HCT116 (cell line): Measurements from ENCODE around the gene INPP5B. TPM values are rescaled to one million over a fixed set of nuclear protein-coding genes. Genes with fewer than 3 reads are reported as not detected.

ENCODE experiments used
- ATAC-seq: fragments of 200-7000 bp; cut with Tn5 transposase; 2 replicates; pipeline ENCODE4 v1.9.1; 2020; ENCODE audit warnings: mild to moderate bottlenecking, moderate library complexity
- BruUV-seq: library from RNA; stranded (reverse); fragments of 400-500 nt; replicated peaks from 2 replicates; lab custom pipeline; 2021; lab: Mats Ljungman, UMichigan
- CTCF ChIA-PET: fragments of 300-600 bp; sonication (Branson Sonifier 250); formaldehyde crosslinking; loops from one replicate; lab custom pipeline; 2021; ENCODE audit warnings: antibody characterized with exemption; lab: Charles Lee
- POLR2A ChIA-PET: fragments of 300-600, 350-600 bp; sonication (Branson Sonifier 250); formaldehyde crosslinking; loops from one replicate; lab custom pipeline; 2021; ENCODE audit warnings: antibody characterized with exemption; lab: Charles Lee
- RAD21 ChIA-PET, 2 experiments: fragments of 300-600 bp; sonication (Branson Sonifier 250); formaldehyde crosslinking; loops; one replicate each; lab custom pipeline; 2023; ENCODE audit warnings: low total read pairs in 2 of 2; ENCODE audit not compliant: uncharacterized antibody in 2 of 2, unreplicated experiment in 2 of 2, low non-redundant PET in 1 of 2; lab: Charles Lee
- DNase-seq: peaks from one replicate; pipeline ENCODE4 v3.0.0-alpha.2; 2010; ENCODE audit warnings: low read depth, low spot score
- H2AFZ ChIP-seq: fragments of 200-600 bp; shearing (Covaris generic), sonication (generic); 2 replicates; pipeline ENCODE4 v1.6.1; 2017; ENCODE audit warnings: low read depth, mixed run types, mixed read lengths, antibody characterized with exemption, low read length; ENCODE audit not compliant: poor library complexity, severe bottlenecking
- H3K27ac ChIP-seq: 2 replicates; pipeline ENCODE4 v1.5.1; 2012; ENCODE audit warnings: low read depth, low read length
- H3K27me3 ChIP-seq: fragments of 200-600 bp; sonication (generic); 2 replicates; pipeline ENCODE4 v1.6.1; 2016; ENCODE audit warnings: mixed run types, low read length, mixed read lengths; ENCODE audit not compliant: insufficient read depth
- H3K36me3 ChIP-seq, 2 experiments: fragments of 200-500 bp in 1 of 2; fragments of 200-600 bp in 1 of 2; sonication (Bioruptor generic) in 1 of 2; sonication (generic) in 1 of 2; 2 replicates each; pipeline versions ENCODE4 v1.5.1 to v1.6.1; 2014 to 2016; ENCODE audit warnings: low read length in 2 of 2, inconsistent platforms in 1 of 2, mixed read lengths in 1 of 2, mixed run types in 1 of 2; ENCODE audit not compliant: insufficient read depth in 2 of 2, control insufficient read depth in 1 of 2
- H3K4me1 ChIP-seq, 2 experiments: fragments of 200-600 bp in 1 of 2; sonication (generic) in 1 of 2; 2 replicates each; pipeline versions ENCODE4 v1.5.1 to v1.6.1; 2012 to 2017; ENCODE audit warnings: low read length in 2 of 2, inconsistent platforms in 1 of 2, mild to moderate bottlenecking in 1 of 2, mixed read lengths in 1 of 2, mixed run types in 1 of 2, moderate library complexity in 1 of 2; ENCODE audit not compliant: insufficient read depth in 2 of 2, control insufficient read depth in 1 of 2
- H3K4me2 ChIP-seq: fragments of 200-600 bp; sonication (generic); 2 replicates; pipeline ENCODE4 v1.6.1; 2017; ENCODE audit warnings: mixed run types, low read length, mixed read lengths
- H3K4me3 ChIP-seq, 2 experiments: fragments of 200-600 bp in 1 of 2; sonication (generic) in 1 of 2; replicated peaks in 1 of 2; 2 replicates each; pipeline ENCODE4 v1.5.1; 2011 to 2016; ENCODE audit warnings: low read length in 2 of 2, control low read depth in 1 of 2, low read depth in 1 of 2, mild to moderate bottlenecking in 1 of 2, mixed read lengths in 1 of 2, mixed run types in 1 of 2
- H3K79me2 ChIP-seq: fragments of 200-600 bp; sonication (generic); 2 replicates; pipeline ENCODE4 v1.6.1; 2017; ENCODE audit warnings: mild to moderate bottlenecking, mixed run types, low read length, moderate library complexity, mixed read lengths; ENCODE audit not compliant: insufficient read depth
- H3K9ac ChIP-seq: fragments of 200-600 bp; sonication (generic); 2 replicates; pipeline ENCODE4 v1.6.1; 2016; ENCODE audit warnings: low read length, mixed read lengths
- H3K9me2 ChIP-seq: fragments of 200-600 bp; sonication (generic), shearing (Covaris generic); 2 replicates; pipeline ENCODE4 v1.6.1; 2017; ENCODE audit warnings: mixed run types, mild to moderate bottlenecking, moderate library complexity; ENCODE audit not compliant: insufficient read depth
- H3K9me3 ChIP-seq, 2 experiments: fragments of 200-500 bp in 1 of 2; fragments of 200-600 bp in 1 of 2; sonication (Bioruptor generic) in 1 of 2; sonication (generic) in 1 of 2; 2 replicates each; pipeline ENCODE4 v1.6.1; 2014 to 2017; ENCODE audit warnings: low read length in 2 of 2, mixed read lengths in 2 of 2, inconsistent platforms in 1 of 2, low read depth in 1 of 2, mild to moderate bottlenecking in 1 of 2, mixed run types in 1 of 2, moderate library complexity in 1 of 2; ENCODE audit not compliant: control insufficient read depth in 1 of 2, insufficient read depth in 1 of 2
- H4K20me1 ChIP-seq: fragments of 200-600 bp; sonication (generic), shearing (Covaris generic); 2 replicates; pipeline ENCODE4 v1.6.1; 2017; ENCODE audit warnings: mixed run types, mild to moderate bottlenecking, moderate library complexity; ENCODE audit not compliant: insufficient read depth
- ATF3 ChIP-seq: IDR thresholded peaks from 2 replicates; pipeline ENCODE4 v1.6.1; 2012
- EGR1 ChIP-seq: IDR thresholded peaks from 2 replicates; pipeline ENCODE4 v1.6.1; 2012; ENCODE audit warnings: low read depth
- EZH2 ChIP-seq: fragments of 200-600 bp; sonication (generic); IDR thresholded peaks from 2 replicates; pipeline ENCODE4 v1.6.1; 2017; ENCODE audit warnings: antibody characterized with exemption, mixed run types
- EZH2phosphoT487 ChIP-seq: fragments of 200-600 bp; IDR thresholded peaks from 2 replicates; pipeline ENCODE4 v1.6.1; 2018; ENCODE audit warnings: antibody characterized with exemption, borderline replicate concordance
- JUND ChIP-seq: IDR thresholded peaks from 2 replicates; pipeline ENCODE4 v1.6.1; 2012
- POLR2A ChIP-seq: IDR thresholded peaks from 2 replicates; pipeline ENCODE4 v1.7.0; 2011; ENCODE audit warnings: borderline replicate concordance; ENCODE audit not compliant: insufficient read depth, insufficient read length; ENCODE audit errors: extremely low read depth
- RAD21 ChIP-seq: IDR thresholded peaks from 2 replicates; pipeline ENCODE4 v1.6.1; 2012; ENCODE audit warnings: low read depth, mild to moderate bottlenecking
- SP1 ChIP-seq: IDR thresholded peaks from 2 replicates; pipeline ENCODE4 v1.6.1; 2012; ENCODE audit warnings: low read depth
- SRF ChIP-seq: IDR thresholded peaks from 2 replicates; pipeline ENCODE4 v1.6.1; 2012; ENCODE audit warnings: low read depth
- YY1 ChIP-seq: IDR thresholded peaks from 2 replicates; pipeline ENCODE4 v1.6.1; 2011; ENCODE audit warnings: low read length, low read depth, moderate library complexity, mild to moderate bottlenecking; ENCODE audit not compliant: insufficient replicate concordance; ENCODE audit errors: extremely low read depth
- ZFX ChIP-seq: fragments of 450-650 bp; IDR thresholded peaks from 2 replicates; pipeline ENCODE4 v1.6.1; 2017
- ZNF274 ChIP-seq: fragments of 200-500 bp; sonication (Bioruptor generic); IDR thresholded peaks from 2 replicates; pipeline ENCODE4 v1.6.1; 2014; ENCODE audit warnings: mild to moderate bottlenecking, low read depth, low read length, inconsistent platforms
- intact Hi-C: fragments of 100-400 bp; cut with micrococcal nuclease; formaldehyde crosslinking; loops from 2 replicates; pipeline ENCODE4 v1.10.0; 2022
- total RNA-seq: library from RNA; stranded (reverse); gene quantifications from one replicate; pipeline ENCODE4 v1.2.1, GENCODE V29; 2021; ENCODE audit not compliant: unreplicated experiment
- TF ChIP-seq, protein P1 (sequence below): IDR thresholded peaks from 2 replicates; pipeline ENCODE4 v1.6.1; 2011; ENCODE audit warnings: mild to moderate bottlenecking, low read length, moderate library complexity; ENCODE audit not compliant: insufficient replicate concordance; ENCODE audit errors: extremely low read depth

Gene INPP5B
- total RNA-seq, 1 experiment from 2014 or later: 20.8 TPM

DNA sequence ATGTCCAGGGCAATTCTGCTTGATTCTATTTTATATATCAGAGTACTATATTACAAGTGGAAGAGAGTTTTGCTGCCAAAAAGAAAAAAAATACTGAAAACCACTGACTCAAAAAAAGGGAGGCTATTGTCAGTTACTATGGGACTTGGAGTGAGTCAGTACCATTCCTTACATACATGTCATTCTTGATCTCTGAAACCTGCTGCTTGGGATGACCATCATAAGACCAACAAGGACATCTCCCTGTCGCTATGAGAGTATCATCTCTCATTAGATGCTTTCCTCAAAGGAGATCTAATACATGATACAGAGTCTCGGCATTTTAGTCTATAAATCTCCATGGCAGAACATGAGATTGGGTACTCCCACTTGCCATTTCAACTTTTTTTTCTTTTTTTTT lies 11.8 kb upstream of the INPP5B start:
- Histone ChIP-seq H3K9me3 (no peaks in the 10 kb centered on the region), H3K9me2 (no peaks in the 10 kb centered on the region), H3K4me3 (no peak overlapping the region), H3K4me1 (no peaks in the 10 kb centered on the region), H3K27ac (no peak overlapping the region), H3K4me2 (no peak overlapping the region), H3K36me3 (peaks cover 25 to 37% of the 10 kb centered on the region in 2 experiments; a peak in 3 of 4 replicates), H3K79me2 (no peaks in the 10 kb centered on the region; the same call in 1 of the 2 replicates), H3K27me3 (no peaks in the 10 kb centered on the region), H4K20me1 (no peaks in the 10 kb centered on the region), H3K9ac (no peak overlapping the region), H2AFZ (no peak overlapping the region)
- no peak for DNase-seq
- RAD21 ChIA-PET: no interaction called here
- CTCF ChIA-PET: no interaction called here
- ATAC-seq: no peak
- POLR2A ChIA-PET: no interaction called here
- TF ChIP-seq EGR1: no peak
- no TSS peak for BruUV-seq
- intact Hi-C loops: no loop called here

DNA sequence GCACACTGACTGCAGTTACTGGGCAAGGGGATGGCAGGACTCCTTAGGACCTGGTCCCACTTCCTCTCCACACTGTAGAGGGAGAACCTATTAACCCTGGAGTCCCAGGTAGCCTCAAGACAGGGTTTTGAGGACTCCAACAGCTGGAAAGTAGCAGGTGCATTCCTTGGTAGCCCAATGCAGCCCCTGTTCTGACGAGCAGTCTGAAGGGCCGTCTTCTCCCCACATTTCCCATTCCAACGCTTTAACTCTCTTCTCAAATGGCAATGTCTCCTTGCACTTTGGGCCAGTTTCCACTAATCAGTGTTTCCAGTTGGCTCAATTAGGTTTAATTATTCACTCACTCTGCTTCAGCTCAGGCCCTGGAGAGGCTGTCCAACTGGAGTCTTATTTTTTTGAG lies 8.8 kb upstream of the INPP5B start:
- Histone ChIP-seq H4K20me1 (no peaks in the 10 kb centered on the region), H3K79me2 (no peaks in the 10 kb centered on the region), H3K4me2 (no peak overlapping the region), H2AFZ (no peak overlapping the region), H3K36me3 (peaks cover 16 to 29% of the 10 kb centered on the region in 2 experiments; a peak in 3 of 4 replicates), H3K9me3 (no peaks in the 10 kb centered on the region), H3K27me3 (no peaks in the 10 kb centered on the region), H3K4me1 (peaks cover 0 to 10% of the 10 kb centered on the region in 2 experiments; a peak in 1 of 4 replicates), H3K27ac (no peak overlapping the region), H3K4me3 (no peak overlapping the region), H3K9me2 (no peaks in the 10 kb centered on the region), H3K9ac (no peak overlapping the region)
- CTCF ChIA-PET: no interaction called here
- no peak for TF ChIP-seq YY1
- no peak for TF ChIP-seq ZFX
- TF ChIP-seq EZH2phosphoT487: no peak
- no peak for TF ChIP-seq JUND
- TF ChIP-seq SRF: no peak
- TF ChIP-seq, protein P1, sequence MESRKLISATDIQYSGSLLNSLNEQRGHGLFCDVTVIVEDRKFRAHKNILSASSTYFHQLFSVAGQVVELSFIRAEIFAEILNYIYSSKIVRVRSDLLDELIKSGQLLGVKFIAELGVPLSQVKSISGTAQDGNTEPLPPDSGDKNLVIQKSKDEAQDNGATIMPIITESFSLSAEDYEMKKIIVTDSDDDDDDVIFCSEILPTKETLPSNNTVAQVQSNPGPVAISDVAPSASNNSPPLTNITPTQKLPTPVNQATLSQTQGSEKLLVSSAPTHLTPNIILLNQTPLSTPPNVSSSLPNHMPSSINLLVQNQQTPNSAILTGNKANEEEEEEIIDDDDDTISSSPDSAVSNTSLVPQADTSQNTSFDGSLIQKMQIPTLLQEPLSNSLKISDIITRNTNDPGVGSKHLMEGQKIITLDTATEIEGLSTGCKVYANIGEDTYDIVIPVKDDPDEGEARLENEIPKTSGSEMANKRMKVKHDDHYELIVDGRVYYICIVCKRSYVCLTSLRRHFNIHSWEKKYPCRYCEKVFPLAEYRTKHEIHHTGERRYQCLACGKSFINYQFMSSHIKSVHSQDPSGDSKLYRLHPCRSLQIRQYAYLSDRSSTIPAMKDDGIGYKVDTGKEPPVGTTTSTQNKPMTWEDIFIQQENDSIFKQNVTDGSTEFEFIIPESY: no peak
- TF ChIP-seq SP1: no peak
- TF ChIP-seq ATF3: no peak
- no peak for TF ChIP-seq POLR2A
- TF ChIP-seq EZH2: no peak
- no peak for TF ChIP-seq RAD21
- no peak for TF ChIP-seq ZNF274
- ATAC-seq (no peak), DNase-seq (no peak)
- intact Hi-C loops: no loop called here
- no TSS peak for BruUV-seq
- POLR2A ChIA-PET: no interaction called here
- RAD21 ChIA-PET: no interaction called here
